ENCODE results near the gene ESR1. TPM values are rescaled to one million over a fixed set of nuclear protein-coding genes. Genes with fewer than 3 reads are reported as not detected.

Gene ESR1
- total RNA-seq, 6 experiments from 2014 or later, result 1.6 to 59.9 (median 18.6) TPM

GRCh38 chr6:152142105-152142504, 334.6 kb downstream of the ESR1 start:
- Histone ChIP-seq H3K9me3 (no peaks in the 10 kb centered on the region), H3K27ac (no peak overlapping the region), H3K27me3 (no peaks in the 10 kb centered on the region), H3K4me3 (no peak overlapping the region), H3K36me3 (peaks cover 0 to 62% (median 11%) of the 10 kb centered on the region in 4 donors), H3K4me1 (no peaks in the 10 kb centered on the region)
- TF ChIP-seq POLR2A (IDR thresholded peaks at IDR 0.05), result no peak
- TF ChIP-seq, protein P1, sequence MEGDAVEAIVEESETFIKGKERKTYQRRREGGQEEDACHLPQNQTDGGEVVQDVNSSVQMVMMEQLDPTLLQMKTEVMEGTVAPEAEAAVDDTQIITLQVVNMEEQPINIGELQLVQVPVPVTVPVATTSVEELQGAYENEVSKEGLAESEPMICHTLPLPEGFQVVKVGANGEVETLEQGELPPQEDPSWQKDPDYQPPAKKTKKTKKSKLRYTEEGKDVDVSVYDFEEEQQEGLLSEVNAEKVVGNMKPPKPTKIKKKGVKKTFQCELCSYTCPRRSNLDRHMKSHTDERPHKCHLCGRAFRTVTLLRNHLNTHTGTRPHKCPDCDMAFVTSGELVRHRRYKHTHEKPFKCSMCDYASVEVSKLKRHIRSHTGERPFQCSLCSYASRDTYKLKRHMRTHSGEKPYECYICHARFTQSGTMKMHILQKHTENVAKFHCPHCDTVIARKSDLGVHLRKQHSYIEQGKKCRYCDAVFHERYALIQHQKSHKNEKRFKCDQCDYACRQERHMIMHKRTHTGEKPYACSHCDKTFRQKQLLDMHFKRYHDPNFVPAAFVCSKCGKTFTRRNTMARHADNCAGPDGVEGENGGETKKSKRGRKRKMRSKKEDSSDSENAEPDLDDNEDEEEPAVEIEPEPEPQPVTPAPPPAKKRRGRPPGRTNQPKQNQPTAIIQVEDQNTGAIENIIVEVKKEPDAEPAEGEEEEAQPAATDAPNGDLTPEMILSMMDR (IDR thresholded peaks at IDR 0.05), result no peak
- WGBS (ENCODE audit: insufficient coverage, low coverage, low lambda C conversion rate, missing lambda C conversion rate), result 72% methylated on average over 5 of the region's 5 CpGs
- DNase-seq (no peak), ATAC-seq (no peak)
- intact Hi-C loops (cut with DNase I), result no loop called here

GRCh38 chr6:152143359-152143758, 335.9 kb downstream of the ESR1 start:
- H3K4me3 ChIP-seq, result no peak overlapping the region
- H3K36me3 ChIP-seq, result peaks cover 0 to 67% (median 11%) of the 10 kb centered on the region in 4 donors
- no peaks in the 10 kb centered on the region for H3K4me1 ChIP-seq
- DNase-seq (no peak), ATAC-seq (no peak)
- no peaks in the 10 kb centered on the region for H3K27me3 ChIP-seq
- TF ChIP-seq, protein P1 (IDR thresholded peaks at IDR 0.05), result no peak
- no peak for TF ChIP-seq POLR2A (IDR thresholded peaks at IDR 0.05)
- 95% methylated on average over 3 of the region's 11 CpGs for WGBS (ENCODE audit: insufficient coverage, low coverage, low lambda C conversion rate, missing lambda C conversion rate)
- intact Hi-C loops (cut with DNase I), result no loop called here
- no peaks in the 10 kb centered on the region for H3K9me3 ChIP-seq
- no peak overlapping the region for H3K27ac ChIP-seq

DNA sequence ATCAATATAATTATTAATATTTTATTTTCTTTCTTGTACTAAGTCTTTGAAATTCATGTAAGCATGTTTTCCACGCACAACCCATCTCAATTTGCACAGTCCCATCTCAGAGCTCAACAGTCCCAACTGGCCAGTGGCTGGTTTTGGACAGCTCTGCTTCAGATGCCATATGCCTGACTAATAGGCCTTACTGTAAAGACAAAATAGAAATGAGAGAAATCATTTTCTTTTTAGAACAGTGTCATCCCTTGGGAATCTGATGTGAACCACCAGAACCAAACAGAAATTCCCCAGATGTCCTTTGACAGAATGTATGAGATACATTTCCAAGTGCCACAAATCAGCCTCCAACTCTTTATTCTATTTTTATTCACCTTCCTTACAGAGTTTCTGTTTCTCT, 338.9 kb downstream of the ESR1 start:
- no peak overlapping the region for H3K4me3 ChIP-seq
- WGBS (ENCODE audit: insufficient coverage, low coverage, low lambda C conversion rate, missing lambda C conversion rate), result 71% methylated on average over 1 of the region's 1 CpG
- H3K27me3 ChIP-seq, result no peaks in the 10 kb centered on the region
- TF ChIP-seq, protein P1 (IDR thresholded peaks at IDR 0.05), result no peak
- no peak for TF ChIP-seq POLR2A (IDR thresholded peaks at IDR 0.05)
- intact Hi-C loops (cut with DNase I), result no loop called here
- no peak for ATAC-seq
- no peak for DNase-seq
- H3K9me3 ChIP-seq, result no peaks in the 10 kb centered on the region
- no peak overlapping the region for H3K27ac ChIP-seq
- H3K4me1 ChIP-seq, result no peaks in the 10 kb centered on the region
- peaks cover 0 to 73% (median 25%) of the 10 kb centered on the region in 4 donors for H3K36me3 ChIP-seq

DNA sequence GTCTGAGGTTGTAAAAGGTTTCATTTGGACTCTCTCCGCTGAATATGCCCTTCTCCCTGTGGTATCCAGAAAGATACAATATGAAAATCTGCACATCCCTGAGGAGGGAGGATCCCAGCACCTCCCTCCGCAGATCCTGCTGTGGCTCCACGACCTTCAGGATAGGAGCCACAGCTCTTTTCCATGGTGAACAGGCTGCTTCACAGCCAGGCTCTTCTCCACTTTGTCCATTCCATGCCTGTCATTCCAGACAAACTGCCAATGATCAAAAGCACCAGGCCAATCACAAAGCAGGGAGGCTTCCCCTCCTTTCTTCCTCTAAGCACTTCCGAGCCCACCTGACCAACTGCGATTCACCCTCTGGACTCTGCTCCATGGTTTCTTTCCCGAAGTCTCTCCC, 339.8 kb downstream of the ESR1 start:
- no peak for DNase-seq
- H3K27me3 ChIP-seq, result no peaks in the 10 kb centered on the region
- H3K9me3 ChIP-seq, result no peaks in the 10 kb centered on the region
- WGBS (ENCODE audit: insufficient coverage, low coverage, low lambda C conversion rate, missing lambda C conversion rate), result 95% methylated on average over 6 of the region's 6 CpGs
- no peak overlapping the region for H3K4me3 ChIP-seq
- intact Hi-C loops (cut with DNase I), result no loop called here
- ATAC-seq, result no peak
- TF ChIP-seq POLR2A (IDR thresholded peaks at IDR 0.05), result no peak
- TF ChIP-seq, protein P1 (IDR thresholded peaks at IDR 0.05), result no peak
- no peak overlapping the region for H3K27ac ChIP-seq
- no peaks in the 10 kb centered on the region for H3K4me1 ChIP-seq
- peaks cover 0 to 76% (median 31%) of the 10 kb centered on the region in 4 donors for H3K36me3 ChIP-seq

GRCh38 chr6:152148412-152148811, 340.9 kb downstream of the ESR1 start:
- no peak for DNase-seq
- H3K36me3 ChIP-seq, result peaks cover 0 to 73% (median 31%) of the 10 kb centered on the region in 4 donors

More at GRCh38 chr6:152148412-152148811, 340.9 kb downstream of the ESR1 start:
- no peak for ATAC-seq
- 93% methylated on average over 1 of the region's 1 CpG for WGBS (ENCODE audit: insufficient coverage, low coverage, low lambda C conversion rate, missing lambda C conversion rate)
- H3K27me3 ChIP-seq, result no peaks in the 10 kb centered on the region
- H3K27ac ChIP-seq, result no peak overlapping the region
- intact Hi-C loops (cut with DNase I), result no loop called here
- TF ChIP-seq, protein P1 (IDR thresholded peaks at IDR 0.05), result no peak
- TF ChIP-seq POLR2A (IDR thresholded peaks at IDR 0.05), result no peak
- H3K4me1 ChIP-seq, result no peaks in the 10 kb centered on the region
- no peaks in the 10 kb centered on the region for H3K9me3 ChIP-seq
- H3K4me3 ChIP-seq, result no peak overlapping the region

Data from right lobe of liver (tissue), 6 donors.